Liver (tissue), 9 donors: ENCODE results near the gene ABCC8. TPM values are rescaled to one million over a fixed set of nuclear protein-coding genes. Genes with fewer than 3 reads are reported as not detected.

Source experiments
- DNase-seq: peaks from one replicate; pipeline ENCODE4 v3.0.0-alpha.2; 2017; ENCODE audit warnings: low spot score
- H3K27ac ChIP-seq, 2 donors: one replicate each; pipeline ENCODE4 v1.7.0; 2013; ENCODE audit warnings: inconsistent platforms in 2 of 2, low read length in 2 of 2, control low read depth in 1 of 2, low read depth in 1 of 2, mild to moderate bottlenecking in 1 of 2
- H3K27me3 ChIP-seq, 4 donors: one replicate each; pipeline versions ENCODE4 v1.6.1 to v1.7.0; 2013; ENCODE audit warnings: low read length in 3 of 4, inconsistent platforms in 1 of 4, mild to moderate bottlenecking in 1 of 4, moderate library complexity in 1 of 4; ENCODE audit not compliant: control insufficient read depth in 4 of 4, insufficient read depth in 4 of 4
- H3K36me3 ChIP-seq, 4 donors: one replicate each; pipeline versions ENCODE4 v1.6.1 to v1.7.0; 2013; ENCODE audit warnings: low read length in 3 of 4, mild to moderate bottlenecking in 3 of 4, low read depth in 1 of 4, moderate library complexity in 1 of 4; ENCODE audit not compliant: control insufficient read depth in 4 of 4, insufficient read depth in 3 of 4
- H3K4me1 ChIP-seq, 4 donors: one replicate each; pipeline versions ENCODE4 v1.6.1 to v1.7.0; 2013; ENCODE audit warnings: low read length in 3 of 4, mild to moderate bottlenecking in 3 of 4, moderate library complexity in 1 of 4; ENCODE audit not compliant: control insufficient read depth in 4 of 4, insufficient read depth in 4 of 4
- H3K4me3 ChIP-seq, 3 donors: one replicate each; pipeline versions ENCODE4 v1.6.1 to v1.7.0; 2013; ENCODE audit warnings: low read length in 3 of 3, control low read depth in 1 of 3, low read depth in 1 of 3, mild to moderate bottlenecking in 1 of 3
- H3K9ac ChIP-seq, 2 donors: one replicate each; pipeline ENCODE4 v1.7.0; 2013; ENCODE audit warnings: low read length in 2 of 2, mild to moderate bottlenecking in 2 of 2, moderate library complexity in 2 of 2, control low read depth in 1 of 2, low read depth in 1 of 2
- H3K9me3 ChIP-seq, 4 donors: one replicate each; pipeline versions ENCODE4 v1.6.1 to v1.7.0; 2013; ENCODE audit warnings: low read length in 3 of 4; ENCODE audit not compliant: control insufficient read depth in 4 of 4
- EGR1 ChIP-seq, 2 donors: IDR thresholded peaks; 2 replicates each; pipeline ENCODE4 v1.6.1; 2016 to 2018; ENCODE audit warnings: antibody characterized with exemption in 2 of 2, low read depth in 2 of 2
- FOXA1 ChIP-seq: IDR thresholded peaks from 2 replicates; pipeline ENCODE4 v1.6.1; 2016; ENCODE audit warnings: antibody characterized with exemption
- FOXA2 ChIP-seq: IDR thresholded peaks from 2 replicates; pipeline ENCODE4 v1.6.1; 2016; ENCODE audit warnings: antibody characterized with exemption
- GABPA ChIP-seq, 2 donors: IDR thresholded peaks in 1 of 2; conservative IDR thresholded peaks in 1 of 2; 2 replicates each; pipeline ENCODE4 v1.6.1; 2016; ENCODE audit warnings: antibody characterized with exemption in 2 of 2, mild to moderate bottlenecking in 1 of 2, moderate library complexity in 1 of 2
- HNF4A ChIP-seq, 2 donors: conservative IDR thresholded peaks; 2 replicates each; pipeline ENCODE4 v1.6.1; 2016; ENCODE audit warnings: antibody characterized with exemption in 2 of 2, mild to moderate bottlenecking in 2 of 2
- HNF4G ChIP-seq: IDR thresholded peaks from 2 replicates; pipeline ENCODE4 v1.6.1; 2016; ENCODE audit warnings: antibody characterized with exemption
- JUND ChIP-seq, 2 donors: IDR thresholded peaks; 2 replicates each; pipeline ENCODE4 v1.6.1; 2016; ENCODE audit warnings: antibody characterized with exemption in 2 of 2
- NR2F2 ChIP-seq: IDR thresholded peaks from 2 replicates; pipeline ENCODE4 v1.6.1; 2016; ENCODE audit warnings: antibody characterized with exemption
- RAD21 ChIP-seq, 2 donors: IDR thresholded peaks; 2 replicates each; pipeline ENCODE4 v1.6.1; 2016; ENCODE audit warnings: antibody characterized with exemption in 2 of 2, mild to moderate bottlenecking in 2 of 2
- RXRA ChIP-seq, 2 donors: IDR thresholded peaks; 2 replicates each; pipeline ENCODE4 v1.6.1; 2017 to 2018; ENCODE audit warnings: antibody characterized with exemption in 2 of 2, mild to moderate bottlenecking in 1 of 2
- SP1 ChIP-seq: IDR thresholded peaks from 2 replicates; pipeline ENCODE4 v1.6.1; 2018; ENCODE audit warnings: antibody characterized with exemption, mild to moderate bottlenecking
- TAF1 ChIP-seq: conservative IDR thresholded peaks from 2 replicates; pipeline ENCODE4 v1.6.1; 2016; ENCODE audit warnings: antibody characterized with exemption, mild to moderate bottlenecking
- YY1 ChIP-seq: IDR thresholded peaks from 2 replicates; pipeline ENCODE4 v1.6.1; 2016; ENCODE audit warnings: antibody characterized with exemption, mild to moderate bottlenecking
- WGBS: extraction: QIAGEN DNeasy Blood & Tissue Kit; methylation state at CpG from one replicate; pipeline ENCODE4 v1.1.7; 2013; 5-methylcytosine and 5-hydroxymethylcytosine counted together
- polyA plus RNA-seq, 2 donors: library from polyadenylated mRNA; stranded (reverse) in 1 of 2; unstranded in 1 of 2; fragments of 200-250 nt in 1 of 2; fragments of >200 nt in 1 of 2; fragmentation: Nextera tagmentation in 1 of 2; extraction: Ambion mirVana in 1 of 2; gene quantifications; one replicate each; pipeline versions ENCODE4 v1.2.1 to v1.2.3, GENCODE V29; 2013 to 2015
- total RNA-seq, 2 donors: library from RNA; depleted of rRNA; stranded (reverse); fragments of >200 nt; gene quantifications; one replicate each; pipeline ENCODE4 v1.2.3, GENCODE V29; 2014
- TF ChIP-seq, protein P1 (sequence below): fragments of 150-350 bp; IDR thresholded peaks from 2 replicates; pipeline ENCODE4 v1.5.1; 2017; ENCODE audit warnings: improper control_type of control experiment, low read depth, low read length; ENCODE audit not compliant: missing input control
- TF ChIP-seq, protein P2 (sequence below): IDR thresholded peaks from 2 replicates; pipeline ENCODE4 v1.6.1; 2016; ENCODE audit warnings: antibody characterized with exemption
- TF ChIP-seq, protein P3 (sequence below): IDR thresholded peaks from 2 replicates; pipeline ENCODE4 v1.6.1; 2016; ENCODE audit warnings: antibody characterized with exemption, mild to moderate bottlenecking
- TF ChIP-seq, protein P4 (sequence below): IDR thresholded peaks from 2 replicates; pipeline ENCODE4 v1.6.1; 2016; ENCODE audit warnings: antibody characterized with exemption
- TF ChIP-seq, protein P5 (sequence below): IDR thresholded peaks from 2 replicates; pipeline ENCODE4 v1.6.1; 2016; ENCODE audit warnings: antibody characterized with exemption
- donor health status: healthy.
- donor health status: healthy.
- donor health status: healthy.
- donor health status: healthy.
- donor health status: healthy.

ABCC8 gene
- total and polyA plus RNA-seq, 4 donors: 0.16 to 0.25 TPM; not detected in 2

DNA sequence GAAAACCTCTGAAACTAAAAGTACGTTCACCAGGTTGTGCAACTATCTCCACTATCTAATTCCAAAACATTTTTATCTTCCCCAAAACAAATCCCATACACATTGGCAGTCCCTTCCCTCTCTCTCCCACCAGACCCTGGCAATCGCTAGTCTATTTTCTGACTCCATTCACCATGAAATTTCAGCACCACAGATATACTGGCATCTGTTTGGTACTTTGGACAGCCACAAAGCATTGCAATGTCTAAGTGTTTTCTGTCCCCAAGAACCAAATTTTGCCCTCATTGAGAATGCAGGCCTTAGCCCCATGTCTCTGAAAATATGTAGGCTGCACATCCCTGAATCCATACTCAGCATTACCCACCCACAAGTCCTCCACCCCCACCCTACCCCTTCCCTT lies 60.2 kb downstream of the ABCC8 start:
- 71% methylated on average over 2 of the region's 2 CpGs for WGBS
- no peak overlapping the region for H3K9ac ChIP-seq
- TF ChIP-seq, protein P1, sequence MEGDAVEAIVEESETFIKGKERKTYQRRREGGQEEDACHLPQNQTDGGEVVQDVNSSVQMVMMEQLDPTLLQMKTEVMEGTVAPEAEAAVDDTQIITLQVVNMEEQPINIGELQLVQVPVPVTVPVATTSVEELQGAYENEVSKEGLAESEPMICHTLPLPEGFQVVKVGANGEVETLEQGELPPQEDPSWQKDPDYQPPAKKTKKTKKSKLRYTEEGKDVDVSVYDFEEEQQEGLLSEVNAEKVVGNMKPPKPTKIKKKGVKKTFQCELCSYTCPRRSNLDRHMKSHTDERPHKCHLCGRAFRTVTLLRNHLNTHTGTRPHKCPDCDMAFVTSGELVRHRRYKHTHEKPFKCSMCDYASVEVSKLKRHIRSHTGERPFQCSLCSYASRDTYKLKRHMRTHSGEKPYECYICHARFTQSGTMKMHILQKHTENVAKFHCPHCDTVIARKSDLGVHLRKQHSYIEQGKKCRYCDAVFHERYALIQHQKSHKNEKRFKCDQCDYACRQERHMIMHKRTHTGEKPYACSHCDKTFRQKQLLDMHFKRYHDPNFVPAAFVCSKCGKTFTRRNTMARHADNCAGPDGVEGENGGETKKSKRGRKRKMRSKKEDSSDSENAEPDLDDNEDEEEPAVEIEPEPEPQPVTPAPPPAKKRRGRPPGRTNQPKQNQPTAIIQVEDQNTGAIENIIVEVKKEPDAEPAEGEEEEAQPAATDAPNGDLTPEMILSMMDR: no peak
- TF ChIP-seq RXRA (IDR thresholded peaks at IDR 0.05) (no peak), NR2F2 (no peak), SP1 (no peak), HNF4A (conservative IDR thresholded peaks at IDR 0.05) (no peak)
- H3K4me1 ChIP-seq: peaks cover 0 to 2% (median 0%) of the 10 kb centered on the region in 4 donors
- no peaks in the 10 kb centered on the region for H3K9me3 ChIP-seq
- H3K27me3 ChIP-seq: peaks cover 0 to 11% (median 2%) of the 10 kb centered on the region in 4 donors
- no peaks in the 10 kb centered on the region for H3K36me3 ChIP-seq
- H3K27ac ChIP-seq: no peak overlapping the region
- no peak for DNase-seq
- no peak overlapping the region for H3K4me3 ChIP-seq

DNA sequence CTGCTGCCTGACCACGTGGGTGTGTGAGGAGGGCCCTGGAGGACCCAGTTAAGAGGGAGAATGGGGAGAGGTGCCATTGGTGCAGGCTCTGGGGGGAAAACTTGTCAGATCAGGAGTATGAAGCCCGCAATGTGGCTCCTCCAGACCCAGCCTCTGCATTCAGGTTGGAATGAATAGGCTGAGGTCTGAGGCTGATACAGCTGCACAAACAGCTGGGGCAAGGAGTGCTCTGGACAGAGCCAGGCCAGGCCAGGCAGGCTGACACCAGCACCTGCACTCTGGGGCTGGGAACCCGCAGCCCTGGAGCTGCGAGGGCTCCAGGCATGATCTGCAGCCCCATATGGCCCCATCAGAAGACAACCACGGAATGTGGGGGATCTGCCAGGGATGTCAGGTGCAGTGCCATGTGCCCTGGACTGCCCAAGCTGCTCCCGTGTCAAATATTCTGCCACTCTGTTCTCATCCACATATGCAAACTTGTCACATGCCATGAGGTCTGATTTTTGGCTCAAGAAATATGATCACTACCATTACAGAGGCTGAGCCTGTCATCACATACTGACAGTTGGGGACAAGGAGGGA lies 61.0 kb downstream of the ABCC8 start:
- H3K4me1 ChIP-seq: peaks cover 0 to 2% (median 0%) of the 10 kb centered on the region in 4 donors

More for the DNA sequence above, 61.0 kb downstream of the ABCC8 start:
- no peak overlapping the region for H3K4me3 ChIP-seq
- H3K36me3 ChIP-seq: no peaks in the 10 kb centered on the region
- no peaks in the 10 kb centered on the region for H3K9me3 ChIP-seq
- WGBS: 80% methylated on average over 6 of the region's 6 CpGs
- H3K27me3 ChIP-seq: peaks cover 0 to 9% (median 0%) of the 10 kb centered on the region in 4 donors
- DNase-seq: no peak
- H3K9ac ChIP-seq: no peak overlapping the region
- H3K27ac ChIP-seq: no peak overlapping the region
- no peak for TF ChIP-seq RAD21 (IDR thresholded peaks at IDR 0.05)
- TF ChIP-seq, protein P2, sequence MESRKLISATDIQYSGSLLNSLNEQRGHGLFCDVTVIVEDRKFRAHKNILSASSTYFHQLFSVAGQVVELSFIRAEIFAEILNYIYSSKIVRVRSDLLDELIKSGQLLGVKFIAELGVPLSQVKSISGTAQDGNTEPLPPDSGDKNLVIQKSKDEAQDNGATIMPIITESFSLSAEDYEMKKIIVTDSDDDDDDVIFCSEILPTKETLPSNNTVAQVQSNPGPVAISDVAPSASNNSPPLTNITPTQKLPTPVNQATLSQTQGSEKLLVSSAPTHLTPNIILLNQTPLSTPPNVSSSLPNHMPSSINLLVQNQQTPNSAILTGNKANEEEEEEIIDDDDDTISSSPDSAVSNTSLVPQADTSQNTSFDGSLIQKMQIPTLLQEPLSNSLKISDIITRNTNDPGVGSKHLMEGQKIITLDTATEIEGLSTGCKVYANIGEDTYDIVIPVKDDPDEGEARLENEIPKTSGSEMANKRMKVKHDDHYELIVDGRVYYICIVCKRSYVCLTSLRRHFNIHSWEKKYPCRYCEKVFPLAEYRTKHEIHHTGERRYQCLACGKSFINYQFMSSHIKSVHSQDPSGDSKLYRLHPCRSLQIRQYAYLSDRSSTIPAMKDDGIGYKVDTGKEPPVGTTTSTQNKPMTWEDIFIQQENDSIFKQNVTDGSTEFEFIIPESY: no peak
- no peak for TF ChIP-seq HNF4A (conservative IDR thresholded peaks at IDR 0.05)
- TF ChIP-seq SP1: no peak
- TF ChIP-seq, protein P3, sequence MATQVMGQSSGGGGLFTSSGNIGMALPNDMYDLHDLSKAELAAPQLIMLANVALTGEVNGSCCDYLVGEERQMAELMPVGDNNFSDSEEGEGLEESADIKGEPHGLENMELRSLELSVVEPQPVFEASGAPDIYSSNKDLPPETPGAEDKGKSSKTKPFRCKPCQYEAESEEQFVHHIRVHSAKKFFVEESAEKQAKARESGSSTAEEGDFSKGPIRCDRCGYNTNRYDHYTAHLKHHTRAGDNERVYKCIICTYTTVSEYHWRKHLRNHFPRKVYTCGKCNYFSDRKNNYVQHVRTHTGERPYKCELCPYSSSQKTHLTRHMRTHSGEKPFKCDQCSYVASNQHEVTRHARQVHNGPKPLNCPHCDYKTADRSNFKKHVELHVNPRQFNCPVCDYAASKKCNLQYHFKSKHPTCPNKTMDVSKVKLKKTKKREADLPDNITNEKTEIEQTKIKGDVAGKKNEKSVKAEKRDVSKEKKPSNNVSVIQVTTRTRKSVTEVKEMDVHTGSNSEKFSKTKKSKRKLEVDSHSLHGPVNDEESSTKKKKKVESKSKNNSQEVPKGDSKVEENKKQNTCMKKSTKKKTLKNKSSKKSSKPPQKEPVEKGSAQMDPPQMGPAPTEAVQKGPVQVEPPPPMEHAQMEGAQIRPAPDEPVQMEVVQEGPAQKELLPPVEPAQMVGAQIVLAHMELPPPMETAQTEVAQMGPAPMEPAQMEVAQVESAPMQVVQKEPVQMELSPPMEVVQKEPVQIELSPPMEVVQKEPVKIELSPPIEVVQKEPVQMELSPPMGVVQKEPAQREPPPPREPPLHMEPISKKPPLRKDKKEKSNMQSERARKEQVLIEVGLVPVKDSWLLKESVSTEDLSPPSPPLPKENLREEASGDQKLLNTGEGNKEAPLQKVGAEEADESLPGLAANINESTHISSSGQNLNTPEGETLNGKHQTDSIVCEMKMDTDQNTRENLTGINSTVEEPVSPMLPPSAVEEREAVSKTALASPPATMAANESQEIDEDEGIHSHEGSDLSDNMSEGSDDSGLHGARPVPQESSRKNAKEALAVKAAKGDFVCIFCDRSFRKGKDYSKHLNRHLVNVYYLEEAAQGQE: no peak
- TF ChIP-seq, protein P1: no peak
- no peak for TF ChIP-seq TAF1
- no peak for TF ChIP-seq FOXA2
- TF ChIP-seq YY1: no peak
- TF ChIP-seq, protein P4, sequence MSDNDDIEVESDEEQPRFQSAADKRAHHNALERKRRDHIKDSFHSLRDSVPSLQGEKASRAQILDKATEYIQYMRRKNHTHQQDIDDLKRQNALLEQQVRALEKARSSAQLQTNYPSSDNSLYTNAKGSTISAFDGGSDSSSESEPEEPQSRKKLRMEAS: no peak
- TF ChIP-seq EGR1 (IDR thresholded peaks at IDR 0.05; ENCODE audit: low read depth in 2 of 2): no peak
- TF ChIP-seq RXRA (IDR thresholded peaks at IDR 0.05): no peak
- no peak for TF ChIP-seq HNF4G
- TF ChIP-seq FOXA1: no peak
- TF ChIP-seq, protein P5, sequence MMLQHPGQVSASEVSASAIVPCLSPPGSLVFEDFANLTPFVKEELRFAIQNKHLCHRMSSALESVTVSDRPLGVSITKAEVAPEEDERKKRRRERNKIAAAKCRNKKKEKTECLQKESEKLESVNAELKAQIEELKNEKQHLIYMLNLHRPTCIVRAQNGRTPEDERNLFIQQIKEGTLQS: no peak
- TF ChIP-seq GABPA (IDR thresholded peaks at IDR 0.05 in 1 of 2, conservative IDR thresholded peaks at IDR 0.05 in 1 of 2): no peak
- TF ChIP-seq JUND (IDR thresholded peaks at IDR 0.05): no peak
- TF ChIP-seq NR2F2: no peak
